MCF 10A (cell line): ENCODE measurements around the gene SEPTIN14. TPM values are rescaled to one million over a fixed set of nuclear protein-coding genes. Genes with fewer than 3 reads are reported as not detected.
"Not testable (repeated sequence)": the region's sequence is repeated elsewhere in the genome, so short reads cannot be mapped to it uniquely, and the experiment has no call there.

Experiments used
- Bru-seq: library from RNA; stranded (reverse); fragments of 400-500 nt; gene quantifications from one replicate; lab custom pipeline; 2021; lab: Mats Ljungman, UMichigan
- BruChase-seq, 2 experiments: library from RNA; stranded (reverse); fragments of 400-500 nt; gene quantifications; one replicate each; lab custom pipeline; 2021; lab: Mats Ljungman, UMichigan
- BruUV-seq: library from RNA; stranded (reverse); fragments of 400-500 nt; replicated peaks from 2 replicates; lab custom pipeline; 2021; lab: Mats Ljungman, UMichigan
- CTCF ChIA-PET: fragments of 300-600 bp; sonication (Branson Sonifier 250); formaldehyde crosslinking; extraction: SDS; loops from one replicate; lab custom pipeline; 2021; ENCODE audit warnings: antibody characterized with exemption, inconsistent platforms; lab: Yijun Ruan, JAX
- POLR2A ChIA-PET: fragments of 300-600, 350-650 bp; sonication (Branson Sonifier 250); formaldehyde crosslinking; extraction: SDS; loops from one replicate; lab custom pipeline; 2020; ENCODE audit warnings: antibody characterized with exemption, inconsistent platforms; lab: Yijun Ruan, JAX
- DNase-seq: peaks from one replicate; pipeline ENCODE4 v3.0.0-alpha.2; 2018; ENCODE audit not compliant: unreplicated experiment
- H3K27ac Mint-ChIP-seq: one replicate; pipeline ENCODE4 v1.8.0; 2022; ENCODE audit warnings: mild to moderate bottlenecking, low read depth, mixed read lengths; ENCODE audit not compliant: unreplicated experiment
- H3K27me3 Mint-ChIP-seq: one replicate; pipeline ENCODE4 v1.8.0; 2022; ENCODE audit warnings: mixed read lengths; ENCODE audit not compliant: insufficient read depth, unreplicated experiment
- H3K36me3 Mint-ChIP-seq: one replicate; pipeline ENCODE4 v1.8.0; 2022; ENCODE audit warnings: mild to moderate bottlenecking, moderate library complexity, mixed read lengths; ENCODE audit not compliant: insufficient read depth, unreplicated experiment
- H3K4me1 Mint-ChIP-seq: one replicate; pipeline ENCODE4 v1.8.0; 2022; ENCODE audit warnings: mixed read lengths; ENCODE audit not compliant: insufficient read depth, unreplicated experiment
- H3K4me3 Mint-ChIP-seq: one replicate; pipeline ENCODE4 v1.8.0; 2022; ENCODE audit warnings: mild to moderate bottlenecking, moderate library complexity, mixed read lengths; ENCODE audit not compliant: unreplicated experiment
- H3K9me3 Mint-ChIP-seq: one replicate; pipeline ENCODE4 v1.8.0; 2022; ENCODE audit warnings: mixed read lengths; ENCODE audit not compliant: unreplicated experiment
- intact Hi-C: fragments of 100-400 bp; cut with micrococcal nuclease; formaldehyde crosslinking; loops from 2 replicates; pipeline ENCODE4 v1.14.1; 2022
- long read RNA-seq: library from polyadenylated mRNA; stranded (forward); transcript quantifications from one replicate; pipeline ENCODE4 v2.0.0, GENCODE V29; 2022
- total RNA-seq: library from RNA; stranded (reverse); gene quantifications from 2 replicates; pipeline ENCODE4 v1.2.3, GENCODE V29; 2022
- TF ChIP-seq, protein P1 (sequence below): fragments of 200-600 bp; IDR thresholded peaks from one replicate; pipeline ENCODE4 v1.8.0; 2022; ENCODE audit warnings: antibody characterized with exemption, mild to moderate bottlenecking; ENCODE audit not compliant: unreplicated experiment

SEPTIN14 gene
- total RNA-seq (not detected in 2 replicates), Bru-seq, nascent RNA (percentile 4 among the genes with signal in this experiment), BruChase-seq, experiment 1, labeled RNA remaining after a 6-hour chase (percentile 1 among the genes with signal in this experiment), BruChase-seq, experiment 2, labeled RNA remaining after a 2-hour chase (not detected)
- long read RNA-seq: 0 reads

DNA sequence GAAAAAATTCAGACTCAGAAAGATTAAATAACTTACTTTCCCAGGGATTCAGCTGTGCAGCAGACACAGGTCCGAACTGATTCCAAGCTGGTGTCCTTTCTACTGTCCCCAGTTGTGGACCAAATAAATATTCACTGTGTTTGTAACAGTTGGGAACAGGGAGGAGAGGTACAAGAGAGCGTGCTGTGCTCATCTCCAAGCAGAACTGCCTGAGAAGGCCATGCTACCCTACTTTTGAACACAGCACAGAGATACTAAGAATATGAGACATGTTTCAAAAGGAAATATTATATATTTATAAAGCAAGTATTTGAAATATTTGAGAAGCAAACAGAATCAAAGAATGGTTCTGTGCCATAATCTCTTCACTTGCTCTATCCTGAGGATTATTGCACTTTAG is at the start of gene SEPTIN14:
TSS of gene SEPTIN14 (minus strand) at position 101 of the 400 bp plus-strand sequence. CDS start 756 bp downstream, outside the sequence.
- DNase-seq, intact Hi-C loops, POLR2A ChIA-PET, BruUV-seq, H3K4me1 Mint-ChIP-seq, CTCF ChIA-PET, H3K36me3 Mint-ChIP-seq, H3K4me3 Mint-ChIP-seq, H3K27me3 Mint-ChIP-seq, H3K27ac Mint-ChIP-seq: not testable (repeated sequence)
- H3K9me3 Mint-ChIP-seq: peaks cover 13% of the 10 kb centered on the region

DNA sequence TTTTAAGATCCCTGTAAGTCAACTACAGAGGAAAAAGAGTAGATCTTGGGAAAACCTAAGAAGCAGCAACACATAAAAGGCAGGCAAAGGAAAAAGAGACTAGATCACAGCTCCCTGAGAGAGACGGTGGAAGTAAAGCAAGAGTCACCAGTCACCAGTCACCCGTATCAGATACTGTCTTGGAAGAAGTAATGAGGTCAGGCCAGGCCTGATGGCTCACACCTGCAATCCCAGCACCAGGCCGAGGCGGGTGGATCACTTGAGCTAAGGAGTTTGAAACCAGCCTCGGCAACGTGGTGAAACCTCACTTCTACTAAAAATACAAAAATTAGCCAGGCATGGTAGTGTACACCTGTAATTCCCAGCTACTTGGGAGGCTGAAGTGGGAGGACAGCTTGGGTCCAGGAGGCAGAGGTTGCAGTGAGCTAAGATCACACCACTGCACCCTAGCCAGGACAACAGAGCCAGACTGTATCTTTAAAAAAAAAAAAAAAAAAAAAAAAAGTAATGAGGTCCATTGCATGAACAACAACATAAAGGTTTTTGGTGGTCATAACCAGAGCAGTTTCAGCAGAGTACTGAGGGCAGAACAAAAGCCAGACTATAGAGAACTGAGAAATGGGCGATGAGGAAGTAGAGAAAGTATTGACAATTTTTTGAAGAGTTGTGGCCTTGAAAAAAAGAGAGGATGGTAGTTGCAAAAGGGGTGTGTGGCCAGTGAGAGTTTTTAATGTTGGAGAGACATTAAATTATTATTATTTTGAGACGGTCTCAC is 41.6 kb upstream of the SEPTIN14 start:
- H3K36me3 Mint-ChIP-seq: no peaks in the 10 kb centered on the region
- H3K4me1 Mint-ChIP-seq: no peaks in the 10 kb centered on the region
- CTCF ChIA-PET: no interaction called here
- intact Hi-C loops: no loop called here
- DNase-seq: no peak
- POLR2A ChIA-PET: no interaction called here
- peaks cover 8% of the 10 kb centered on the region for H3K9me3 Mint-ChIP-seq
- no peak overlapping the region for H3K4me3 Mint-ChIP-seq
- BruUV-seq: no TSS peak
- H3K27me3 Mint-ChIP-seq: no peaks in the 10 kb centered on the region
- TF ChIP-seq, protein P1, sequence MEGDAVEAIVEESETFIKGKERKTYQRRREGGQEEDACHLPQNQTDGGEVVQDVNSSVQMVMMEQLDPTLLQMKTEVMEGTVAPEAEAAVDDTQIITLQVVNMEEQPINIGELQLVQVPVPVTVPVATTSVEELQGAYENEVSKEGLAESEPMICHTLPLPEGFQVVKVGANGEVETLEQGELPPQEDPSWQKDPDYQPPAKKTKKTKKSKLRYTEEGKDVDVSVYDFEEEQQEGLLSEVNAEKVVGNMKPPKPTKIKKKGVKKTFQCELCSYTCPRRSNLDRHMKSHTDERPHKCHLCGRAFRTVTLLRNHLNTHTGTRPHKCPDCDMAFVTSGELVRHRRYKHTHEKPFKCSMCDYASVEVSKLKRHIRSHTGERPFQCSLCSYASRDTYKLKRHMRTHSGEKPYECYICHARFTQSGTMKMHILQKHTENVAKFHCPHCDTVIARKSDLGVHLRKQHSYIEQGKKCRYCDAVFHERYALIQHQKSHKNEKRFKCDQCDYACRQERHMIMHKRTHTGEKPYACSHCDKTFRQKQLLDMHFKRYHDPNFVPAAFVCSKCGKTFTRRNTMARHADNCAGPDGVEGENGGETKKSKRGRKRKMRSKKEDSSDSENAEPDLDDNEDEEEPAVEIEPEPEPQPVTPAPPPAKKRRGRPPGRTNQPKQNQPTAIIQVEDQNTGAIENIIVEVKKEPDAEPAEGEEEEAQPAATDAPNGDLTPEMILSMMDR: no peak
- H3K27ac Mint-ChIP-seq: no peak overlapping the region

DNA sequence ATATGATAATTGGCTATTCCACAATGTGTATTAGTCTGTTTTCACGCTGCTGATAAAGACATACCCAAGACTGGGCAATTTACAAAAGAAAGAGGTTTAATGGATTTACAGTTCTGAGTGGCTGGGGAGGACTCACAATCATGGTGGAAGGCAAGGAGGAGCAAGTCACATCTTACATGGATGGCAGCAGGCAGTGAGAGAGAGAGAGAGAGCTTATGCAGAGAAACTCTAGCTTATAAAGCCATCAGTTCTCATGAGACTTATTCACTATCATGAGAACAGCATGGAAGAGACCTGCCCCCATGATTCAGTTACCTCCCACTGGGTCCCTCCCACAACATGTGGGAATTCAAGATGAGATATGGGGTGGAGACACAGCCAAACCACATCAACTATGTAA is 38.5 kb upstream of the SEPTIN14 start:
- DNase-seq, H3K36me3 Mint-ChIP-seq, POLR2A ChIA-PET, H3K4me1 Mint-ChIP-seq, H3K4me3 Mint-ChIP-seq, H3K27ac Mint-ChIP-seq, intact Hi-C loops, BruUV-seq, H3K27me3 Mint-ChIP-seq: not testable (repeated sequence)
- CTCF ChIA-PET: interaction anchor here (1.0 kb wide), 1 partner anchor 260 kb away, joined by 3 read pairs; no protein-coding TSS in a partner anchor
- peaks cover 16% of the 10 kb centered on the region for H3K9me3 Mint-ChIP-seq

DNA sequence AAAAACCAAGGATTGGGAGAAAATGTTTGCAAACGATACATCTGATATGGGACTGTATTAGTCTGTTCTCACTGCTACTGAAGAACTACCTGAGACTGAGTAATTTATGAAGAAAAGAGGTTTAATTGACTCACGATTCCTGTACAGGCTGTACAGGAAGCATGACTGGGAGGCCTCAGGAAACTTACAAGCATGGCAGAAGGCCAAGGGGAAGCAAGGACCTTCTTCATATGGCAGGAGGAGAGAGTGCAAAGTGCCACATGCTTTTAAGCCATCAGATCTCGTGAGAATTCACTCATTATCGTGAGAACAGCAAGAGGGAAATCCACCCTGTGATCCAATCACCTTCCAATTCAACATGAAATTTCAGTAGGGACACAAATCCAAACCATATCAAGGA is 35.7 kb upstream of the SEPTIN14 start:
- ChIA-PET CTCF (interaction anchor here (0.5 kb wide), 2 partner anchors 131 to 256 kb away, joined by 4 read pairs; no protein-coding TSS in a partner anchor), POLR2A (no interaction called here)
- no peak for DNase-seq
- H3K4me1 Mint-ChIP-seq: no peaks in the 10 kb centered on the region
- no peak overlapping the region for H3K27ac Mint-ChIP-seq
- TF ChIP-seq, protein P1: no peak
- H3K27me3 Mint-ChIP-seq: no peaks in the 10 kb centered on the region
- peaks cover 16% of the 10 kb centered on the region for H3K9me3 Mint-ChIP-seq
- no TSS peak for BruUV-seq
- no peak overlapping the region for H3K4me3 Mint-ChIP-seq
- intact Hi-C loops: no loop called here
- no peaks in the 10 kb centered on the region for H3K36me3 Mint-ChIP-seq

DNA sequence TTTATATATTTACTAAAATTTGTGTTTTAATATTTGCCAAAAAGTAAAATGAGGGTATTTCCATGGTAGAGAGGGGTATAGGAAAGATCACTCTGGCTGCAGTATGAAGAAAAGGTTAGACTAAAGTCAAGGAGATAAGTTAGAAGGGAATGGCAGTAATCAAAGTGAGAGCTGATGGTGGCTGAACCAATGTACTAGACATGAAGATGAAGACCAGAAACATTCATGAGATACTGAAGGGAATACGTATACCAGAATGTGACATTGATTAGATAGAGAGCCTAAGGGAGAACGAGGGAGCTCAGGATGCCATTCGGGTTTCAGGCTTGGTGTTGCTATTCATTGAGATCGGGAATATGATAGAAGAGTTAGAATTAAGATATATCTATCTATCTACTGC is 32.5 kb upstream of the SEPTIN14 start:
- POLR2A ChIA-PET: no interaction called here
- no peak overlapping the region for H3K27ac Mint-ChIP-seq
- no peaks in the 10 kb centered on the region for H3K4me1 Mint-ChIP-seq
- H3K9me3 Mint-ChIP-seq: peaks cover 8% of the 10 kb centered on the region
- intact Hi-C loops: no loop called here
- H3K36me3 Mint-ChIP-seq: no peaks in the 10 kb centered on the region
- no TSS peak for BruUV-seq
- TF ChIP-seq, protein P1: no peak
- H3K4me3 Mint-ChIP-seq: no peak overlapping the region
- no peak for DNase-seq
- CTCF ChIA-PET: no interaction called here
- H3K27me3 Mint-ChIP-seq: no peaks in the 10 kb centered on the region
